Esophagus (tissue), 2 donors: ENCODE results near the gene FREM2. TPM values are rescaled to one million over a fixed set of nuclear protein-coding genes. Genes with fewer than 3 reads are reported as not detected.
A peak's percentile ranks its signal among the peaks of the same experiment; 100 is the strongest.

Source experiments
- H3K27ac ChIP-seq, 2 donors: one replicate each; pipeline ENCODE4 v1.5.1; 2013; ENCODE audit warnings: low read depth in 2 of 2, mild to moderate bottlenecking in 2 of 2, inconsistent platforms in 1 of 2, low read length in 1 of 2, moderate library complexity in 1 of 2
- H3K27me3 ChIP-seq, 2 donors: one replicate each; pipeline ENCODE4 v1.6.1; 2013; ENCODE audit warnings: low read length in 2 of 2, control low read depth in 1 of 2, mild to moderate bottlenecking in 1 of 2; ENCODE audit not compliant: insufficient read depth in 2 of 2, control insufficient read depth in 1 of 2
- H3K36me3 ChIP-seq, 2 donors: one replicate each; pipeline ENCODE4 v1.6.1; 2013; ENCODE audit warnings: low read length in 1 of 2; ENCODE audit not compliant: control insufficient read depth in 2 of 2, insufficient read depth in 2 of 2
- H3K4me1 ChIP-seq, 2 donors: one replicate each; pipeline ENCODE4 v1.6.1; 2013; ENCODE audit warnings: low read length in 1 of 2; ENCODE audit not compliant: control insufficient read depth in 2 of 2, insufficient read depth in 2 of 2
- H3K4me3 ChIP-seq, 2 donors: one replicate each; pipeline ENCODE4 v1.5.1; 2013; ENCODE audit warnings: low read length in 2 of 2, mild to moderate bottlenecking in 2 of 2, low read depth in 1 of 2, moderate library complexity in 1 of 2
- H3K9me3 ChIP-seq, 2 donors: one replicate each; pipeline ENCODE4 v1.6.1; 2013; ENCODE audit warnings: mild to moderate bottlenecking in 2 of 2, low read depth in 1 of 2, low read length in 1 of 2, moderate library complexity in 1 of 2; ENCODE audit not compliant: control insufficient read depth in 2 of 2, insufficient read depth in 1 of 2
- WGBS, 2 donors: extraction: QIAGEN DNeasy Blood & Tissue Kit; methylation state at CpG; one replicate each; pipeline ENCODE4 v1.1.7; 2013; 5-methylcytosine and 5-hydroxymethylcytosine counted together
- polyA plus RNA-seq, 2 donors: library from polyadenylated mRNA; stranded (reverse); fragments of 200-250 nt; gene quantifications; one replicate each; pipeline ENCODE4 v1.2.3, GENCODE V29; 2013
- donor health status: healthy with polysubstance abuse.
- donor health status: Bipolar disorder and iron deficiency.

The FREM2 gene, protein sequence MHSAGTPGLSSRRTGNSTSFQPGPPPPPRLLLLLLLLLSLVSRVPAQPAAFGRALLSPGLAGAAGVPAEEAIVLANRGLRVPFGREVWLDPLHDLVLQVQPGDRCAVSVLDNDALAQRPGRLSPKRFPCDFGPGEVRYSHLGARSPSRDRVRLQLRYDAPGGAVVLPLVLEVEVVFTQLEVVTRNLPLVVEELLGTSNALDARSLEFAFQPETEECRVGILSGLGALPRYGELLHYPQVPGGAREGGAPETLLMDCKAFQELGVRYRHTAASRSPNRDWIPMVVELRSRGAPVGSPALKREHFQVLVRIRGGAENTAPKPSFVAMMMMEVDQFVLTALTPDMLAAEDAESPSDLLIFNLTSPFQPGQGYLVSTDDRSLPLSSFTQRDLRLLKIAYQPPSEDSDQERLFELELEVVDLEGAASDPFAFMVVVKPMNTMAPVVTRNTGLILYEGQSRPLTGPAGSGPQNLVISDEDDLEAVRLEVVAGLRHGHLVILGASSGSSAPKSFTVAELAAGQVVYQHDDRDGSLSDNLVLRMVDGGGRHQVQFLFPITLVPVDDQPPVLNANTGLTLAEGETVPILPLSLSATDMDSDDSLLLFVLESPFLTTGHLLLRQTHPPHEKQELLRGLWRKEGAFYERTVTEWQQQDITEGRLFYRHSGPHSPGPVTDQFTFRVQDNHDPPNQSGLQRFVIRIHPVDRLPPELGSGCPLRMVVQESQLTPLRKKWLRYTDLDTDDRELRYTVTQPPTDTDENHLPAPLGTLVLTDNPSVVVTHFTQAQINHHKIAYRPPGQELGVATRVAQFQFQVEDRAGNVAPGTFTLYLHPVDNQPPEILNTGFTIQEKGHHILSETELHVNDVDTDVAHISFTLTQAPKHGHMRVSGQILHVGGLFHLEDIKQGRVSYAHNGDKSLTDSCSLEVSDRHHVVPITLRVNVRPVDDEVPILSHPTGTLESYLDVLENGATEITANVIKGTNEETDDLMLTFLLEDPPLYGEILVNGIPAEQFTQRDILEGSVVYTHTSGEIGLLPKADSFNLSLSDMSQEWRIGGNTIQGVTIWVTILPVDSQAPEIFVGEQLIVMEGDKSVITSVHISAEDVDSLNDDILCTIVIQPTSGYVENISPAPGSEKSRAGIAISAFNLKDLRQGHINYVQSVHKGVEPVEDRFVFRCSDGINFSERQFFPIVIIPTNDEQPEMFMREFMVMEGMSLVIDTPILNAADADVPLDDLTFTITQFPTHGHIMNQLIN (N-terminal part only)
- polyA plus RNA-seq: under 1 TPM; 0.01 to 0.02 TPM

DNA sequence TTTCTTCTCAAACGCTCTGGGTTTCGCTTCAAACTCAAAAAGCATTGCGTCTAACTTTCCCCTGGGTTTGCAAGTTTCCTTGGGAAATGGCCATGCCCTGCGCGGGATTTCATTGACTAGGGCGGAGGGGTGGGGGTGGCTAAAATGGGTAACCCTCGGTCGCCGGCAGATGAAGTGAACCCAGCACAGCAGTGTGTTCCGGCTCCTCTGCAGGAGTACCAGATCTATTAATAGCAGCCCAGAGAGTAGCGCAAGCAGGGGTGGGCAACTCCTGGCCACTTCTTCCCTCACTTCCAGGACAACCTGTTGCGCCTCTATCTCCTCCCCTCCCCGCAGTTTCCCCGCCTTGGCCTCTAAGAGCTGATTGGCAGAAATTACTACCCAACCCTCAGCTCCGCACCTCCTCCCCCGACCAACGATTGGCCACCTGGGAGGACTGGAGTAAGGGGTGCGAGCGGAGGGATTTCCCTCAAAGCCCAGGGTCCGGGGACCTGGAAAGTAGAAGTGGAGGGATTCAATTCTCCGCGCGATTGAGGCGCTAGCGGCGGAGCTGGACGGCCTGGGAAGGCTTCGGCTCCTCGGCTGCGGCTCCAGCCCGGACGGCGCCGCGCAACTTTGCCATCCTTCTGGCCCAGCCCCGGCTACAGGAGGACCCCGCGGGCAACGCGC is at the start of gene FREM2:
TSS of gene FREM2 (plus strand) at position 501 of the 669 bp plus-strand sequence. CDS start 268 bp downstream, outside the sequence.
- Histone ChIP-seq H3K4me1 (peaks cover 6 to 14% of the 10 kb centered on the region in 2 donors), H3K9me3 (peaks cover 0 to 3% of the 10 kb centered on the region in 2 donors), H3K4me3 (peak within 1 kb of the TSS; percentile 37 to 39), H3K27me3 (peaks cover 0 to 13% of the 10 kb centered on the region in 2 donors), H3K36me3 (no peaks in the 10 kb centered on the region), H3K27ac (no peak within 1 kb of the TSS)
- 2% methylated on average over 40 of the region's 40 CpGs for WGBS, 2 donors

GRCh38 chr13:38637576-38637975 is 49.3 kb upstream of the FREM2 start:
- H3K9me3 ChIP-seq: no peaks in the 10 kb centered on the region
- no peak overlapping the region for H3K27ac ChIP-seq
- no peaks in the 10 kb centered on the region for H3K4me1 ChIP-seq
- H3K36me3 ChIP-seq: no peaks in the 10 kb centered on the region
- H3K4me3 ChIP-seq: no peak overlapping the region
- no peaks in the 10 kb centered on the region for H3K27me3 ChIP-seq
- 65 to 72% methylated on average over 3 of the region's 3 CpGs for WGBS, 2 donors

DNA sequence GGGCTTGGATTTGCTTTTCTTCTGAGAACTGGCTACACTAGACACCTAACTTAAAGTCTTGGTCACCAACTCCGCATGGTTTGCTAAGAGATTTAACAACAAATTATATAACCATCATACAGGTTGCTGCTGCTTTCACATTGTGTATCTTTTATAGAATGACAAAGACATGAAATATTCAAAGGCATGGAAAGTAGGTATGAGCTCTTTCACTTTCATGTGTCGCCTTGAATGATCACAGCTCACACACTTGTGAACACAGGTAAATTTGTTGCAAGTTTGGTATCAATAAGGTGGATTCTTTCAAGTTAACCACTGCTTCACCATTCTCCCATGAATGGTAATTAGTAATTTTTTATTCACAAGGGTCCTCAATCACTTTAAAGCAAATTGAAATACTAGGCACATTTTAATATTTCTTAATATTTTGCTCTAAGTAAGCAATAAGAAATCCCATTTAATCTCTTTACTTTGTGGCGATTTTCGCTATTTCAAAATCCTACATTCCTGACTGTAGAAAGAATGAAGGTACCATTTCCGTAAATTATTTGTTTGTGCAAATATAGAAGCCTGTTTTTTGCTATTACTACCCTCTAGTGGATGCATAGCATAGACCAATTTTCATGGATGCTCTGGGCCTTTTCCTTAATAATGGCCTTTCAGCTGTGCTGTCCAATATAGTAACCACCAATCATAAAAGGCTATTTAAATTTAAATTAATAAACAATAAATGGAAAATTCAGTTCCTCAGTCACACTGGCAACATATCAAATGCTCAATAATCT is 45.5 kb upstream of the FREM2 start:
- WGBS, 2 donors: 81 to 89% methylated on average over 5 of the region's 5 CpGs
- Histone ChIP-seq H3K9me3 (no peaks in the 10 kb centered on the region), H3K4me3 (no peak overlapping the region), H3K36me3 (no peaks in the 10 kb centered on the region), H3K27me3 (no peaks in the 10 kb centered on the region), H3K27ac (no peak overlapping the region), H3K4me1 (no peaks in the 10 kb centered on the region)

- Histone ChIP-seq H3K27ac (no peak overlapping the region), H3K4me3 (no peak overlapping the region), H3K36me3 (no peaks in the 10 kb centered on the region), H3K27me3 (no peaks in the 10 kb centered on the region), H3K4me1 (no peaks in the 10 kb centered on the region), H3K9me3 (no peaks in the 10 kb centered on the region)
- 67 to 71% methylated on average over 1 of the region's 1 CpG for WGBS, 2 donors
Observed at GRCh38 chr13:38647312-38647711, 39.6 kb upstream of the FREM2 start.

- WGBS, 2 donors: 76 to 77% methylated on average over 1 of the region's 1 CpG
- H3K4me1 ChIP-seq: no peaks in the 10 kb centered on the region
- H3K36me3 ChIP-seq: no peaks in the 10 kb centered on the region
- no peaks in the 10 kb centered on the region for H3K27me3 ChIP-seq
- H3K9me3 ChIP-seq: no peaks in the 10 kb centered on the region
- H3K4me3 ChIP-seq: no peak overlapping the region
- H3K27ac ChIP-seq: no peak overlapping the region
Observed at GRCh38 chr13:38648912-38649311, 38.0 kb upstream of the FREM2 start.

- no peaks in the 10 kb centered on the region for H3K36me3 ChIP-seq
- no peak overlapping the region for H3K4me3 ChIP-seq
- 54 to 72% methylated on average over 2 of the region's 2 CpGs for WGBS, 2 donors
- H3K27me3 ChIP-seq: no peaks in the 10 kb centered on the region
- H3K27ac ChIP-seq: no peak overlapping the region
- no peaks in the 10 kb centered on the region for H3K4me1 ChIP-seq
- no peaks in the 10 kb centered on the region for H3K9me3 ChIP-seq
Observed at GRCh38 chr13:38656699-38657098, 30.2 kb upstream of the FREM2 start.

DNA sequence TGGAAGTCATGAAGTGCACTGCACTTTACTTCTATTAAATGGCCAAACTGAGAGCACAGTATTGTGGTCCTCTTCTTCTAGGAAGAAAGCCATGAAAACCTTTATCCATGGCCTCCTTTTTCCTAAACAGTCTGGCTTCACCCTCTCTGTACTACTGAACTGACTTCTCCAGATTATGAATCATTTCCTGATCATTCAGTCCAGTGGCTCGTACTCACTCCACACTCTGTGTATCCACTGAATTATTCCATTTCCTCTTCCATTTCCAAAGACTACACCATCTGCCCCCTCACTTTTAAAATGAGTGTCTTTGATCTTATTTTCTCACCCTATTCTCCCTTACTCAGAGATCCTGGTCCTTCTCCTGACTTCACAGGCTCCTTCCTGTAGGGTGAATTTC is 29.7 kb upstream of the FREM2 start:
- Histone ChIP-seq H3K27ac (no peak overlapping the region), H3K9me3 (no peaks in the 10 kb centered on the region), H3K4me3 (no peak overlapping the region), H3K27me3 (no peaks in the 10 kb centered on the region), H3K36me3 (no peaks in the 10 kb centered on the region), H3K4me1 (no peaks in the 10 kb centered on the region)
- WGBS, 2 donors: 37 to 54% methylated on average over 1 of the region's 1 CpG

DNA sequence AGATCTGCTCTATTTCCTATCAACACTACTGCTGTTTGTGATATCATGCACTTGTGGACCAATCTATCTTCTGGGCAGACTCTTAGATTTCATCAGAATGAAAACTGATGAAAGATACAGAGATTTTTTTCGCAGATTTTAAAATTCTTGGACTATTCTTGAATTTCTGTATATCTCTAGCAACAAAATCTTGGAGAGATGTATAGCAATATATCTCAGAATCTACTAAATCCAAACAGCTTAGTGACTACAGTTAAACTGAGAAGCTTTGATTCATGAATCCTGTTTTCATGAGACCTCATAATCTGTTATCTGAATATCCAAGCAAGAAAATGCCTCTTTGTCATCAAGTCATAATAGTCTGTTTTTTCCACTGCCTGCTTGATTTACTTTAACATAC is 28.0 kb upstream of the FREM2 start:
- no peak overlapping the region for H3K27ac ChIP-seq
- no peaks in the 10 kb centered on the region for H3K36me3 ChIP-seq
- no peaks in the 10 kb centered on the region for H3K9me3 ChIP-seq
- WGBS, 2 donors: 71 to 83% methylated on average over 1 of the region's 1 CpG
- H3K4me1 ChIP-seq: no peaks in the 10 kb centered on the region
- H3K27me3 ChIP-seq: no peaks in the 10 kb centered on the region
- H3K4me3 ChIP-seq: no peak overlapping the region
